Uterus (tissue), 2 donors: Measurements from ENCODE around the gene TTLL8.

Experiments
- CTCF ChIP-seq, 4 experiments: fragments of 200-600 bp in 2 of 4; fragments of 450-650 bp in 2 of 4; sonication (generic) in 2 of 4; IDR thresholded peaks; one replicate each; pipeline ENCODE4 v1.5.1; 2016 to 2019; ENCODE audit warnings: antibody characterized with exemption in 4 of 4, mild to moderate bottlenecking in 2 of 4, moderate library complexity in 1 of 4
- POLR2A ChIP-seq, 2 donors: fragments of 450-650 bp; IDR thresholded peaks; one replicate each; pipeline ENCODE4 v1.6.1; 2016; ENCODE audit warnings: antibody characterized with exemption in 2 of 2, mild to moderate bottlenecking in 1 of 2, moderate library complexity in 1 of 2

GRCh38 chr22:50015451-50016307 is 42.4 kb downstream of the TTLL8 start:
- TF ChIP-seq POLR2A (IDR thresholded peaks at IDR 0.05) (no peak), CTCF (IDR thresholded peaks at IDR 0.05) (no peak)
